Endodermal cell (in vitro differentiated cells): ENCODE measurements around the gene IGFBP4. TPM values are rescaled to one million over a fixed set of nuclear protein-coding genes. Genes with fewer than 3 reads are reported as not detected.

Experiments used
- DNase-seq: peaks from one replicate; pipeline ENCODE4 v3.0.0-alpha.2; 2017
- H3K27ac ChIP-seq: 2 replicates; pipeline ENCODE4 v1.5.1; 2013; ENCODE audit warnings: mild to moderate bottlenecking, low read depth, low read length, moderate library complexity
- H3K27me3 ChIP-seq: 2 replicates; pipeline ENCODE4 v1.6.1; 2013; ENCODE audit warnings: mild to moderate bottlenecking, low read length, moderate library complexity; ENCODE audit not compliant: insufficient read depth, control insufficient read depth, poor library complexity, severe bottlenecking
- H3K36me3 ChIP-seq: 2 replicates; pipeline ENCODE4 v1.7.0; 2013; ENCODE audit warnings: mild to moderate bottlenecking, low read length, moderate library complexity; ENCODE audit not compliant: control insufficient read depth, insufficient read depth
- H3K4me1 ChIP-seq: one replicate; pipeline ENCODE4 v1.7.0; 2013; ENCODE audit warnings: low read length; ENCODE audit not compliant: control insufficient read depth, insufficient read depth
- H3K4me3 ChIP-seq: 2 replicates; pipeline ENCODE4 v1.5.1; 2013; ENCODE audit warnings: mild to moderate bottlenecking, low read length, moderate library complexity
- H3K9ac ChIP-seq: 2 replicates; pipeline ENCODE4 v1.6.1; 2013; ENCODE audit warnings: mild to moderate bottlenecking, low read length, moderate library complexity; ENCODE audit not compliant: poor library complexity, severe bottlenecking; ENCODE audit errors: extremely low read depth
- H3K9me3 ChIP-seq: 2 replicates; pipeline ENCODE4 v1.6.1; 2013; ENCODE audit warnings: mild to moderate bottlenecking, low read length, moderate library complexity; ENCODE audit not compliant: control insufficient read depth
- H3K27ac Mint-ChIP-seq: 2 replicates; pipeline ENCODE4 v1.8.0; 2020; ENCODE audit warnings: mixed read lengths
- H3K27me3 Mint-ChIP-seq: 2 replicates; pipeline ENCODE4 v1.8.0; 2021; ENCODE audit warnings: mild to moderate bottlenecking, mixed read lengths; ENCODE audit not compliant: insufficient read depth
- H3K36me3 Mint-ChIP-seq: 2 replicates; pipeline ENCODE4 v1.8.0; 2020; ENCODE audit warnings: low read depth, mixed read lengths
- H3K4me1 Mint-ChIP-seq: 2 replicates; pipeline ENCODE4 v1.8.0; 2020; ENCODE audit warnings: mixed read lengths
- H3K4me3 Mint-ChIP-seq: 2 replicates; pipeline ENCODE4 v1.8.0; 2020; ENCODE audit warnings: mild to moderate bottlenecking, moderate library complexity, mixed read lengths
- H3K9me3 Mint-ChIP-seq: 2 replicates; pipeline ENCODE4 v1.8.0; 2020; ENCODE audit warnings: mild to moderate bottlenecking, mixed read lengths
- WGBS, 2 experiments: methylation state at CpG; one replicate each; pipeline versions ENCODE4 v1.1.5 to v1.1.7; 2013; ENCODE audit warnings: missing lambda C conversion rate in 2 of 2, mixed read lengths in 1 of 2; ENCODE audit not compliant: insufficient coverage in 1 of 2, insufficient read length in 1 of 2; 5-methylcytosine and 5-hydroxymethylcytosine counted together
- total RNA-seq, 2 donors: library from RNA; stranded (reverse); fragmentation: NEBNext Ultra II Directional in 1 of 2; extraction: Animal tissue kit (Norgen Biotek cat#: 25700) in 1 of 2; gene quantifications; 2 replicates in 1 of 2; 3 replicates in 1 of 2; pipeline ENCODE4 v1.2.1, GENCODE V29; 2021
- TF ChIP-seq, protein P1 (sequence below): fragments of 200-600 bp; sonication (generic); conservative IDR thresholded peaks from 2 replicates; pipeline ENCODE4 v1.5.0; 2021; ENCODE audit warnings: antibody characterized with exemption, mild to moderate bottlenecking

The IGFBP4 gene
- total RNA-seq, 2 donors from 2014 or later = 58.3 to 69.0 TPM

DNA sequence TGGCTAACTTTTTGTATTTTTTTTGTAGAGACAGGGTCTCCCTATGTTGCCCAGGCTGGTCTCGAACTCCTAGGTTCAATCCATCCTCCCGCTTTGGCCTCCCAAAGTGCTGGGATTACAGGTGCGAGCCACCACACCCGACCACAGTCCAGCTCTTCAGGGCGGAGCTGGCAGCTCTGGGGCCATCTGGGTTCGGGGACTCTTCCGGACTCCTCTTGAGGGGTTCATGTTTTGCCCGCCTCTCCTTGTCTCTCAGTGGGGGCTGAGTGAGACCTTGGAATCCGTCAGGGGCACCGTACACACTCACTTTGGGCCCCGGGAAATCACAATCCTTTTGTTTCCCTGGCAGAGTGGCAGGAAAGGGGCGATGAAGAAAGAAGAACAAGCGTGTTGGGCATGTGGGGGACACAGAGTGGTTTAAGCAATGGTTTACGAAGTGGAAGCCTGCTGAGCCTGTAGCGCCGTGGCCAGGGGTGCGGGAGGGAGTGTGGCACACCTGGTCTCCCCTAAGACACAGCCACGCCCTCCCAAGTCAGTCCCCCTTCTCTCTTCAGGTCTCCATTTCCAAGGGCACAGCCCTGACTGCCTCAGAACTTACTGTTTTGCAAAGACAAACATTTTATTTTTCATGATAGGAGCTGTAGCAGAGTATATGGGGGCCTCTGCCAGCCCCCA lies 32.1 kb downstream of the IGFBP4 start:
- H3K27ac ChIP-seq = no peak overlapping the region
- no peak for DNase-seq
- no peaks in the 10 kb centered on the region for H3K27me3 Mint-ChIP-seq
- H3K4me3 Mint-ChIP-seq = no peak overlapping the region
- H3K27me3 ChIP-seq = no peaks in the 10 kb centered on the region
- peaks cover 3% of the 10 kb centered on the region for H3K4me1 ChIP-seq
- peaks cover 6% of the 10 kb centered on the region for H3K36me3 Mint-ChIP-seq
- peaks cover 14% of the 10 kb centered on the region for H3K9me3 ChIP-seq
- TF ChIP-seq, protein P1, sequence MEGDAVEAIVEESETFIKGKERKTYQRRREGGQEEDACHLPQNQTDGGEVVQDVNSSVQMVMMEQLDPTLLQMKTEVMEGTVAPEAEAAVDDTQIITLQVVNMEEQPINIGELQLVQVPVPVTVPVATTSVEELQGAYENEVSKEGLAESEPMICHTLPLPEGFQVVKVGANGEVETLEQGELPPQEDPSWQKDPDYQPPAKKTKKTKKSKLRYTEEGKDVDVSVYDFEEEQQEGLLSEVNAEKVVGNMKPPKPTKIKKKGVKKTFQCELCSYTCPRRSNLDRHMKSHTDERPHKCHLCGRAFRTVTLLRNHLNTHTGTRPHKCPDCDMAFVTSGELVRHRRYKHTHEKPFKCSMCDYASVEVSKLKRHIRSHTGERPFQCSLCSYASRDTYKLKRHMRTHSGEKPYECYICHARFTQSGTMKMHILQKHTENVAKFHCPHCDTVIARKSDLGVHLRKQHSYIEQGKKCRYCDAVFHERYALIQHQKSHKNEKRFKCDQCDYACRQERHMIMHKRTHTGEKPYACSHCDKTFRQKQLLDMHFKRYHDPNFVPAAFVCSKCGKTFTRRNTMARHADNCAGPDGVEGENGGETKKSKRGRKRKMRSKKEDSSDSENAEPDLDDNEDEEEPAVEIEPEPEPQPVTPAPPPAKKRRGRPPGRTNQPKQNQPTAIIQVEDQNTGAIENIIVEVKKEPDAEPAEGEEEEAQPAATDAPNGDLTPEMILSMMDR = no peak
- H3K4me3 ChIP-seq = no peak overlapping the region
- peaks cover 18% of the 10 kb centered on the region for H3K9me3 Mint-ChIP-seq
- H3K9ac ChIP-seq = no peak overlapping the region
- H3K4me1 Mint-ChIP-seq = peaks cover 23% of the 10 kb centered on the region
- no peaks in the 10 kb centered on the region for H3K36me3 ChIP-seq
- H3K27ac Mint-ChIP-seq = peak overlapping the region; percentile 52
- 94 to 97% methylated on average over 14 to 18 of the region's 18 CpGs for WGBS, 2 experiments

DNA sequence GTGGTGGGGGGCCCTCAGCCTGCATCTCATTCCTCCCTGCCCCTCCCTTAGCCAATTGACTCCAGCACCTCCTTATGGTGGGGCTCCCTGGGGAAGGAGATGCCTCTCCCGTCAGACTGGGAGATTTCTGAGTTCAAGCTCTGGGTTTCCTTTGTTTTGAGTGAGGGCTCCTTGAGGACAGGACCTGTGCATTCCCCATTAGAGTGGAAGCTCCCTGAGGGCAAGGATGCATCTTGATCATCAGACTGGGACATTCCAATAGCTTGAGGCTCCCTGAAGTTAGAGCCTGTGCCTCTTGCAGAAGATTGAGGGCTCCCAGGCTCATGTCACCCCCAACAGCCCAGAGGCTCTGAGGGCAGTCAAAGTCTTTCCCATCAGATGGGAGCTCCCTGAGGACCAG lies 34.5 kb downstream of the IGFBP4 start:
- peaks cover 7% of the 10 kb centered on the region for H3K9me3 Mint-ChIP-seq
- no peak overlapping the region for H3K4me3 ChIP-seq
- DNase-seq = no peak
- peaks cover 28% of the 10 kb centered on the region for H3K4me1 Mint-ChIP-seq
- H3K9ac ChIP-seq = no peak overlapping the region
- no peak overlapping the region for H3K27ac ChIP-seq
- no peaks in the 10 kb centered on the region for H3K36me3 Mint-ChIP-seq
- WGBS, 2 experiments = 87% methylated on average over 1 of the region's 1 CpG; no CpG with 5 or more reads in 1 of the 2 experiments
- TF ChIP-seq, protein P1 = no peak
- no peaks in the 10 kb centered on the region for H3K27me3 ChIP-seq
- peaks cover 3% of the 10 kb centered on the region for H3K4me1 ChIP-seq
- H3K9me3 ChIP-seq = peaks cover 3% of the 10 kb centered on the region
- H3K4me3 Mint-ChIP-seq = no peak overlapping the region
- H3K27me3 Mint-ChIP-seq = no peaks in the 10 kb centered on the region
- H3K27ac Mint-ChIP-seq = no peak overlapping the region
- H3K36me3 ChIP-seq = no peaks in the 10 kb centered on the region

DNA sequence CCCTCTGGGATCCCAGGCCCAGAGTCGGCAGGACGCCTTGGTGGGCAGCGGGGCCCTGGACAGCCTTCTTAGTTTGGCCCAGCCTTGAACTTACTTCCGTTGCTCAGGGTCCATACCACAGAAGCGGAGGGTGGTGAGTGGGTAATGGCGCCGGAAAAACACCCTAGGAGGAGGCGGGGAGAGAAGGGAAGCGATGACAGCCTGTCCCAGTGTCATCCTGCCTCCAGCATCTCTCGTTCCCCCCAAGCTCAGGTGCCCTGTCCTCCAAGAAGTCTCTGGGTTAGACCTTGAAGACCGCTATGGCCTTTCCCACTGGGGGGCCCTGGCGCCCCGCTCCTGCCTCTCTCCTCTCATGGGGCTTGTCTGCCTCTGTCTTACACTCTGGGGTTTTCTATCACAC lies 35.2 kb downstream of the IGFBP4 start:
- Mint-ChIP-seq H3K4me3 (no peak overlapping the region), H3K27me3 (no peaks in the 10 kb centered on the region), H3K36me3 (no peaks in the 10 kb centered on the region), H3K9me3 (no peaks in the 10 kb centered on the region), H3K27ac (no peak overlapping the region), H3K4me1 (peaks cover 28% of the 10 kb centered on the region)
- Histone ChIP-seq H3K9ac (no peak overlapping the region), H3K36me3 (no peaks in the 10 kb centered on the region), H3K9me3 (no peaks in the 10 kb centered on the region), H3K27ac (no peak overlapping the region), H3K27me3 (no peaks in the 10 kb centered on the region), H3K4me3 (no peak overlapping the region), H3K4me1 (peaks cover 6% of the 10 kb centered on the region)
- no peak for DNase-seq
- 89 to 98% methylated on average over 6 to 13 of the region's 13 CpGs for WGBS, 2 experiments
- TF ChIP-seq, protein P1 = no peak
